GM18907 (cell line): ENCODE measurements around the gene FLT1.
A peak's percentile ranks its signal among the peaks of the same experiment; 100 is the strongest.

Experiments
- ATAC-seq: cut with Tn5 transposase; IDR thresholded peaks from one replicate; pipeline ENCODE4 v1.9.1; 2021; ENCODE audit warnings: mild to moderate bottlenecking, moderate library complexity; ENCODE audit not compliant: unreplicated experiment

The FLT1 gene

DNA sequence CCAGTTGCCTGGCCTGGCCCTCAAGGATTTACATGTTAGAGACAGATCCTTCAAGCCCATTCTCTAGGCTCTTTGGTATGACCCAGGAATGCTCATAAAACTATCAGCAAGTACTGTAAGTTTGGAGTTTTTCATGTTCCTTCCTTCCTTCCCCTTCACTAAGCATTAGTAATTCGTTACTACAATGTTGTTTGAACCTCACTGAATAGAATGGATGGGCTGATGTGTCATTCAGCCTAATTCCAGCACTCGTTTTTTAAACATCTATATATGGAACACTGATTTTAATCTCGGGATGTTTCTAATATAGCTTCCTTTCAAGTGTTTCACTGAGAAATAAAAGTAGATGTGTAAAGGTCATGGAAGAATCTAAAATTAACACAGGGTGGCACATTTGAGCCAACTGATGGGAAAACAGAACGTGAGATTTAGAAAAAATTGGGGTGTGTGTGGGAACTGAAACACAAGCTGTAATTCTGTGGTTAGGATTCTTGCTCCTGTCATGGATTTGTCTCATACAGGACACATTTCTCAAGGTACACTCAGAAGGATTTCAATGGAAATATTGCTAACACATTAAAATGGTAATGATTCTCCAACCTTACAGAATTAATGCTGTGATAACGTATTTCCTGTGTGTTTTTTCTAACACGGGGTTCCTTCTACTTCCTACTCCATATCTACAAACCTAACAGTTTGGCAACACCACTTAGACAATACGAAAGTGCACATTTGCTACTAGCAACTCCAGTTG, 93.4 kb downstream of the FLT1 start:
- peak; percentile 65 for ATAC-seq

DNA sequence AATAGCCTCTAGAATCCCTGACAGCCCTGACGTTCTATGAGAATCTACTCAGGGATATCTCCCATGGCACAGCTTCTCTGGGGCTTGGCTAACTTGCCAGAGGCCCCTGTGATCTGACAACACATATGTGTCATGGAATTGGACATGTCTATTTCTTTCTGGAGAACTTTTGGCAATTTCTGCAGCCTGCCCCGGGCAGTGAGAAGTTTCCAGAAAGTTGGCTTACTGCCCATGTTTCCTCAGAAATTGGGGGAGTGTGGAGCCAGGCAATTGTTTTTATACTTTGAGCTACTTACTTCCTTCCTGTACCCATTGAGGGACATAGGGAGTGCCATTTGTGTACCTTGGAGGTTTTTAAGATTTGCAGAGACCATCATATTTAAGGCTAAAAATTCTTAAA, 98.9 kb downstream of the FLT1 start:
- ATAC-seq, result no peak

DNA sequence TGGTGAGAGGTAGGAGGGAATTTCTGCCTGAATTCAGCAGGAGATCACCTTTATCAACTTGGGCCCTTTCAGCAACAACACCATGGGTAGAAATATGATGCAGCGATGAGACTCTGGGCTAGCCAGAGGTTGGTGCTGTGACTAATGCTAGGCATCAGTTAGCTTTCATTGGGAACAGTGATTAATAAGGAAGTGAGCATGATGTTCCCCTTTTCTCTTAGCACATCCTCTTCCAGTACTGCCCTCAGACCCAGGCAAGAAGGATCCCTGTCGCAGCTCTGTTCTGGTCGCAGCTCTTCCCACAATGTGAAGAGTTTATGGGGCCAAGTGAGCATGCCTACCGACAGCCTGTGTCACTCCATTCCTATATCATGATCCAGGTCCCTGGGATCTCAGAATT, 100.5 kb downstream of the FLT1 start:
- no peak for ATAC-seq

DNA sequence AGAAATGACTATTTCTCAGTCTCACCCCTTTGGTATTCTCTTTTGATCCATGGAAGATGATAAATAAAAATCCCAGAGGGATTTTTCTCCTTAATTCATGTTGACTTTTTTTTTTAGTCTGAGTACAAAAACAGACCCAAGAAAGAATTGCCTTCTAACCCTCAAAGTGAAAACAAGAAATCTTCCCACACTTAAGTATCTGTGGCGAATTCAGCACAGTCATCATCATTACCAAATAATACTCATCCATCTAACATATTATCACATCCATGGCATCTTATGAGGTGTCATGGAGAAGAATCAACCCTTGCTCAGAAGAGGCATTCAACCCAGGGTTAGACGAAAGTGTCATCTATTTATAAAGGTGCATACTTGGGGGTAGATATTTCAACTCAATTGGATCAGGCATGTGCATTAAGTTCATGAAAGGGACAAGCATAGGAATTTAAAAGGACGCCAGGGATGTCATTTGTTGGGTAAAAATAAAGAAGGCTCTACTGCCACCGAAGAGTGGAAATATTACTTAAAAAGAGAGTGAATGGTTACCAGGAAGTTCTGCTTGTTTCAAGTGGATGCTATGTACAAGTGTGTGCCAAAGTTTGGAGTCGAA, 101.9 kb downstream of the FLT1 start:
- no peak for ATAC-seq

DNA sequence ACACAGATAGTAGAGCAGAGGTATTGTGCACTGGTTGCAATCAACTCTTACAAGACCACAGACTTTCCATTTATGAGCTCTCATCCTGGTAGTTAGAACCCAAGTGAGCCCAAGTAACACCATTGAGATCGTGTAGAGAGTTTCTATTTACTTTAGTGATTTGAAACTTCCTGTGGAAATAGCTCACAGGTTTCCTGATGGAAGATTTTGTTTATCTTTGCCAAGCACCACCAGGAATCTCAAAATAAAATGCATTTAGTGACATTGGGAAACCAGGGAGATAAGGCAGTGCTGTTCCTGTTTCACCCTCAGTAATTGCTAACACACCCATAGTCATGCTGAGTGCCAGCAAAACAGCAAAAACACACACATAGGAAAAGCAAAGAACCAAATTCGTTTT, 102.5 kb downstream of the FLT1 start:
- ATAC-seq, result no peak

DNA sequence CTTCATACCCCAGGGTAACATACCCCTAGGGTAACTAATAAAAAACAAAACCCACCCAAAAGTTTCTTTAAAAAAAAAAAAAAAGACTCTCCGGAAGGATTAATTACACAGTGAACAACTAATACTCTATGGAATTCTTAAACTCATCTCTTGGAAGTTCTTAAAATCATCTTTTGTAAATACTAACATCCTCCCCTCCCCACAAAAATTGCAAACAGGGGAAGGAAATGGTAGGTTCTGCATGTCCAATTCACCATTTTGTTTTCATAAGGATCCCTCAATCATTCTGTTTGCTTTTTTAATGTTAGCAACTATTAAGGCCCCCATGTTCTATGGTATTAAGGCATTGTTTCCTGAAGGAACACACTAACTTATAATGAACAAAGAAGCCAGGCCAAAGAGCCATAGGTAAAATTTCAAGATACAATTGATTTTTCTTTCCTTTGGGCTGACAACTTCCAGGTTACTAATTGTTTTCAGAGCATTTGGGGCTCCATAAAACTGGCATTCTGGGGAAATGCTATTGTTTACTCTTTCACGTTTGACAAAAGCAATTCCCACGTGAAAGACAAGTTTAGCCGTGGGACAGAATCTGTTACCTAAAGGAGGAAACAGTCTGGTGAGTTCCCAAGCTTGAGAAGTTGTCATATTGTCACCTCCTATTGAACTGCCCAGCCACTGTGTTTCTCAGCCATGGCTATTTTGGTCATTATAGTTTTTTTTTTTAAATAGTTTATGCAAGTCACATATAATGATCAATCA, 107.0 kb downstream of the FLT1 start:
- no peak for ATAC-seq

DNA sequence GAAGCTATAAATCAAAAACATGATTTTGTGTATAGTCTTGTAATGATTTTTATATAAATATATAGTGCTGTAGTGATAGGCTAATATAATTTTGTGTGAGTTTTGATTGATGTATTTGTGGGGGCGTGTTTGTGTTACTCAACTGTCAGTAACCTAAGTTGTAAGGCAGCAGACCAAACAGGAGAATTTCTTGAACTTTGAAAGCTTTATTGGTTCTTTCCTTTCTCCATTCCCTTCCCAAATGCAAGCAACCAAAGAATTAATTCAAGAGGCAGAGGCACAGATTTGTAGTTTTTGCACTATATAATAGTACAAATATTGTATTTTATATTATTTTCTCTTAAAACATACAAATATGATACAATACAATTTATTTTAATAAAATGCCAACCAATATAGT, 109.6 kb downstream of the FLT1 start:
- no peak for ATAC-seq

DNA sequence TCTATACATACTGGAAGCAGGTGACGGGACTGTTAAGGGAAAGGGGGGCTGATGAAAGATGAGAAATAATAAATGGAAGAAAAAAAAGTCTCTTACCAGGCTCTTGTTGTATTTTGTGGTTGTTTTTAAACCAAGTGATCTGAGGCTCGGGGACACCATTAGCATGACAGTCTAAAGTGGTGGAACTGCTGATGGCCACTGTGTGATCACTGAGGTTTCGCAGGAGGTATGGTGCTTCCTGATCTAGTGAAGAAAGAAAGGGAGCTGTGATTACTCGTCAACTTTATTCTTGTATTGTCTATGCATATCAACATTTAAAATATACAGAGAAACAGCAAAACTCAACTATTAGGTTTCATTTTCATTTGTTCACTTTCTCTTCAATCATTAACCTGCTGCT, 110.1 kb downstream of the FLT1 start:
- ATAC-seq, result no peak

DNA sequence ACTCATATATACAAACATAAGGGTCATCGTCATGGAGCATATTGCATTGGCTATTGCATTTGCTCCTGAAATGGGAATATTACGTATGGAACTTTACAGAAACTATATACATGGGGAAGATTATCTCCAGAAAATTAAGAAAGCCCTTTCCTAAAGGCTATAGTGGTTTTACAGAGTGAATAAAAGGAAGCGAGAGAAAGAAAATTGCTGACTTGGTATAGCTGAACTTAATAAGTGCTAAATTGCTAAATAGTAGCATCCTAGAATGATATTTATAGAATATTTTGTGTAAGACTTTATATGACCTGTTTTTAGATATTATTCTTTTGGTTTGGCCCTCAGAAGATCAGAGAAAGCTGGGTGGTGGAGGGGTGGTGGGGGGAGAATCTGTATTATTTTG, 114.6 kb downstream of the FLT1 start:
- no peak for ATAC-seq

DNA sequence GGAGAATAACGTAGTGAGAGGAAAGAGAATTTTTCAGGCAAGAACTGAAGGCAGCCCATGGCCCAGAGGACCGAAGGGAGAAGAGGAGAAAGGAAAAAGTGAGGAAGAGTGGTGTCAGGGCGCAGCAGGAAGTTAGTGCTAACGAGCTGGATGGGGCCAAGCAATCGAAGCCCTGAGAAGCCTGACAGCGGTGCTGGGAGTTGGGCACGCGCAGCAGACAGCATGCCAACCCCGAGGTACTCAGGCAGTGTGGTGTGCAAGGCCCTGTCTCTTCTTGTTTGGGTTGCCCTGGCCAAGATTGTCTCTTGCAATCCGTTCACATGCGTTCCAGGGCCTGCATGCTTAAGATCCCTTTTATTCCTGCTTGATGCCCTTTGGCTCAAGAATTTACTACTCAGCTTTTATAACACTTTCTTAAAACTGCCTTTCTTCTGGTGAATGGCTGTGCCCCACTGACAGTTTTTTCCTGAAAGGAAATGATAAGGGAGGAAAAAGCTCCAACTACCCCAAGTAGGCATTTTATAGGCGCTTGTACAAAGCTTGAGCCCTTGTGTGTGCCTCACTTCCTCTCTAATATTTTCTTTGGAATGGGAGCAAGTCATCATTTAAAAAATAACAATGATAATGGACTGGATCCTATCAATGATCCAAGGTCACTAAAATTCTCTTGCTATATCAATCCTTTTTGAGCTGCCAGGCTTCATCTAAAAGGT, 115.4 kb downstream of the FLT1 start:
- ATAC-seq, result no peak

DNA sequence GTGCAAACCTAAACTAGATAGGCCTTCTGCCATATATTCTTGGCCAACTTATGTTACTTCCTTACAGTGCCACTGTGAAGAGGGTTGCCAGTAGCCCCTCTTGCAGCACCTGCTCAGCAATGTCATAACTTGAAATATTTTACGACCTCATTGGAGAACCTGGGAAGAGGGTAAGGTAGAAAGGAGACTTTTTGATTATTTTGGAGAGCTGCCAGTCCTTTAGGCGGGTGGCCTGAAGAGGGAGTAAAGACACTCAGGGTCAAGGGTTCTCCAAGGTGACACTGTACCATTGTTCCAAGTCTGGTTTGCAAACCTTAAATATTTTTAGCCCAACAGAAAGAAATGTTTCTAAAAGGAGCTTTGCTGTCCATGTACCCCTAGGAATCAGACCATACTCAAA, 118.3 kb downstream of the FLT1 start:
- ATAC-seq, result no peak

DNA sequence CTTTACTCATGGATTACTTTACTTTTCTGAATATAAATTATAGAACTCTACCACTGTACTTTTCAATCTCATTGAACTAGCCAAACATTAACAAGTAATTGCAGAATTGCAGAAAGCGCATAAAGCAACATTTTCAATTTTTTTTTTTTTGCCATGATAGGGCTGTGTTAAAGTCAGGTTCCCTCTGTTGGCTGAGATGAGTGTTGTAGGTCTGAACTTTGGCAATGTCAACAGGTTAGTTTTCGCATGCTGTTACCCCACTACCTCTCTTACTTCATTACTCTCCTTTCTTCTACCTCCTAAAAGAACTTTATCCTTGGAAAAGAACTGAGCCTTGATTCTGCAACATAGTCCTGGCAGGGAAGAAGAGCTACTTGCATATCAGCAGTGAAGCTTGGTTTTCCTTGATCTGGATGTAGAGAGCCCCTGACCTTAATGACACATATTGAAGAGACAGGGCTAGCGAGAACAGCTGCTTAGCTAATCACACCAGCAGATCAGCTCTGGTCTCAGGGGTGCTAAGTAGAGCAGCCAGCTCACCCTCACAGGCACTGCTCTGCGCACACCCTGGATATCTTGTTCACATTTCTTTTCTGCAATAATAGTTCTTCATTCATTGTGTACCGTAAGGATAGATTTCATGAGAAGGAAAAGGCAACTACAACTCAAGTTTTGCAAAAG, 119.5 kb downstream of the FLT1 start:
- ATAC-seq, result no peak

DNA sequence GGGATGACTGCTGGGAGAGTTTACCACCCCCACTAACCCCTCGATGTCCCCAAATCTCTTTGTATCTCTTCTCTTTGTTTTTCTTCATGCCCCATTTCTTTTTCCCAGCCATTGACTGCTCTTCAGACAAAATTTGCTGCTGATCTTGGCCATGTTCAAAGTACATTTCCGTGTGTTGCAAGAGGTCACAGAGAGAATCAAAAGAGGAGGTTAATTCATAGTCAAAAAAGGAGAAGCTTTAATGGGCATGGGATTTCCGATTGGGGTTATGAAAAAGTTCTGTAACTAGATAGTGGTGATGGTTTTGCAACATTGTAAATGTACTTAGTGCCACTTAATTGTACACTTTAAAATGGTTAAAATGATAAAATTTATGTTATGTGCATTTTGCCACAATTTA, 121.1 kb downstream of the FLT1 start:
- no peak for ATAC-seq

DNA sequence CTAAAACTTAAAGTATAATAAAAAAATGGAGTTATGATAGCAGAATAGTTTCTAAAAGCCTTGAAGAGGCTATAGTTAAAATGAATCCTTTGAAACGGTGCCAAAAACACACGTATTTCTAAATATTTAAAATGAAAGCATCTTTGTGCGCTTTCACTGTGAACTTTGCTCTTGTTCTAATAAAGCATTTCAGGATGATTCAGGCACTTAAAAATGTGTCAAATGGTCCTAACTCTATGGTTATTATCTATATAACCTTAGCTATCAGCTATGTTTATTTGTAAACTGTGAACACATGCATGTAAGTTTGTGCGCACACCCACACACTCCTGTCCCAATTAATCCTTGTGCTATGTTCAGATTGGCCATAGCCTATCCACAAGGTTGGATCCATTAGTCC, 124.5 kb downstream of the FLT1 start:
- no peak for ATAC-seq

DNA sequence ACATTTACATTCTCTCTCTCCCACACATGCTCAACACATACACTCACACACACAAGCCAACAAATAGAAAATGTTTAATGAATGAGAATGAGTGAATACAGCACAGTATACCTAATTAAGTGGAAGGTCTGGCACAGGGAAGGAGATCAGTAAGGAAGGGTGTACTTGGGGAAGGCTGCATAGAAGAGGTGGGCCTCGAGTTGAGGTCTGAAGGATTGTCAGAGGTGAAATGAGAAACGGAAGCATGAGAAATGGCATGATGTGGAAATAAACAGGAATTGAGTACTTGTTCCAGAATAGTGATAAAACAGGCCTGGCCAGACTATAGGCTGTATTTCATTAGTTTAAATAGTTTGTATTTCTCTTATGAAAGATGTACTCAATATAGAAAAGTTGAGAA, 136.2 kb downstream of the FLT1 start:
- ATAC-seq, result no peak

DNA sequence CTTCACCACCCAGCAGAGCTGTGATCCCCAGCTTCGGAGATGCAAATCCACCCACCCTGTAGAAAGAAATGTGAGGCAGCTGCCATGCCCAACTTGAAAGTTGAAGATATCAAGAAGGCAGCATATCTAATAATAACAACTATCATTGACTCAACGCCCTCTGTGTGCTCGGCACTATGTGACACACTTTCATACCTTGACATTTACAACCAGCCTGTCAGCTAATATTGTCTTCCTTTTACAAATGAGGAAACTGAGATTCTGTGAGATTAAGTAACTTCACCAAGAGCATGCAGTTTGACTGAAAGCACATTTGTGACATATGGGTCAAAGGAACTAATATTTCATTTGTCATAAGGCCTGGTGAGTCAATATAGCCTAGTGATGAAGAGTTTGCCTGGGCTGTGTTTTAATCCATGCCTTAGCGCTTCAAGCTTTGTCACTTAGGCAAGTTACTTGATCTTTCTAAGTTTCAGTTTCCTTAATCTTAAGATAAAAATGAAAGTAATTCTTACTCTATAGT, 137.0 kb downstream of the FLT1 start:
- no peak for ATAC-seq

DNA sequence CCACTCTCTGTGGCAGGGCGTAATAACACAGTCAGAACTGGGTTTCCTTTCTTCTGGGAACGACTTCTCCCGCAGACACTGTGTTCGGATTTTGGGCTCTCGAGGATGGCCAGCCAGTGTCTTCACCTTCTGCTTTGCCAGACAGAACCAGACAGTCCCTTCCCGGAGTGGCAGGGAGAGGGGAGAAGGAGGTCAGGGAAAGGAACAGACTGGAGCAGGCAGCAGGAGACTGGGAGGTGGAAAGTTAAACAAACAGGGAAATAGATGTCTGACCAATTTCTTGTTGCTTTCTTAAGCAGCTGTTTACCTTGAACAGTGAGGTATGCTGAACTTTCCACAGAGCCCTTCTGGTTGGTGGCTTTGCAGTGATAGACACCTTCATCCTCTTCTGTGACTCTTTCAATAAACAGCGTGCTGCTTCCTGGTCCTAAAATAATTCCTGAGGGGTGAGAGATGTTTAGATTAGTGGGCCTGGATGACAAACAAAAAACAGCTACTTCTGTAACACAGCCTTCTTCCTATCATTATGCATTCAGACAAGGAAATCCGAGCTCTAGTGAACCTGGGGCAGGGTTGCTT, 137.6 kb downstream of the FLT1 start:
- ATAC-seq, result no peak

DNA sequence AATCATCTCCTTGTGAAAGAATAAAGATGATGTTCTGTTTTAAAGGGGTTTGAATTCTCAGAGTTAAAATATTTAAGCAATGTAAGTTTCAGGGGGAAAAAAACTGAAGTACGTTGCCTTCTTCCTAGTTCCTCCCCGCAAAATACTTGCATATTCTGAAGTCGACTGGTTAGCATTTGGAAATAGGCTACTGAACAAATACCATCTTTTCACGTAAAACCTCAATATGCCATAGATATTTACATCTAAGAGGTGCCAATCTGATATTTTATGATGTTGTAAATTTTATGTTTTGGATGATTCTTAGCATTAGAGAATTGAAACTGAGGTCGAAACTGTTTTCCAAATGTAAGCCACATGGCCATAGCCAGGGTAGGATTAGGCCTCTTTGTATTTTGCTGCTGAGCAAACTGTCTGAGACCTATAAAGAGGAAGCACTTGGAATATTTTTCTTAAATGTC, 138.3 kb downstream of the FLT1 start:
- no peak for ATAC-seq

DNA sequence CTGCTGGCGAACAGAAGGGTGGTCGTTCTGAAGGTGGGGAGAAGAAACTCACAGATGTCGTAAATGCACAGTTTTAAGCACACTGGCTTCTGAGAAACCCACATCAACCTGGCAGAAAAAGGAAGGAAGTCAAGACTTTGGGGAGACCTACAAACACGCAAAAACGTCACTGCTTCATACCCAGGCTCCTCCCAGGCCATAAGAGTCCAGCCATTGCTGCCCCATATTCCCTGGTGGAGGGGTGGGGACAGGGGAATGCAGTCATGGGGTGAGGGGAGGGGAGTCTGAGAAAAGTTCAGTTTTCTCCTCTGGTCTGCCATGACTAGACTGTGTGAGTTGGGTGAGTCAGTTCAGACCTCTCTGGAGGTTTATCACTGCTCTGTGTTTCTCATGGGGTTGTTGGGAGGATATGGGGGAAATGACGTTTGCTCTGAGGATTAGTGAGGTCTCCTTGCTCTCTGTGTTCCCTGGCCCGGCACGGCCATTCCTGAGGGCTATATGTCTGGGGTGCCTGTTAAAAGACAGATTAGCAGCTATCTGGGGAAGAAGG, 139.0 kb downstream of the FLT1 start:
- ATAC-seq, result no peak
